SK-N-SH (cell line): Measurements from ENCODE around the gene UBE2K.

Source experiments
- CTCF ChIP-seq: fragments of 200-600 bp; sonication (generic); IDR thresholded peaks from 2 replicates; pipeline ENCODE4 v1.6.1; 2017; ENCODE audit warnings: antibody characterized with exemption, mild to moderate bottlenecking, moderate library complexity
- ZBTB33 ChIP-seq: IDR thresholded peaks from 2 replicates; pipeline ENCODE4 v1.4.0; 2012; ENCODE audit warnings: low read depth, borderline replicate concordance

GRCh38 chr4:39792529-39792928 is 94.6 kb downstream of the UBE2K start:
- TF ChIP-seq CTCF (no peak), ZBTB33 (no peak)
